CD8-positive, alpha-beta memory T cell (primary cell): Measurements from ENCODE around the gene TBC1D5. TPM values are rescaled to one million over a fixed set of nuclear protein-coding genes. Genes with fewer than 3 reads are reported as not detected.
"Not testable (repeated sequence)": the region's sequence is repeated elsewhere in the genome, so short reads cannot be mapped to it uniquely, and the experiment has no call there.

ENCODE experiments used
- CTCF ChIA-PET: fragments of 350-600 bp; sonication (Branson Sonifier 250); formaldehyde crosslinking; loops from one replicate; lab custom pipeline; 2021; ENCODE audit warnings: antibody characterized with exemption; lab: Charles Lee
- POLR2A ChIA-PET: fragments of 350-600 bp; sonication (Branson Sonifier 250); formaldehyde crosslinking; loops from one replicate; lab custom pipeline; 2021; ENCODE audit warnings: antibody characterized with exemption; lab: Charles Lee
- DNase-seq, 5 donors: peaks; one replicate each; pipeline versions ENCODE4 v3.0.0 to v3.0.0-alpha.2; 2020 to 2022; ENCODE audit warnings: mixed read lengths in 1 of 5
- H3K27ac ChIP-seq: one replicate; pipeline ENCODE4 v1.7.0; 2013; ENCODE audit warnings: low read depth, mild to moderate bottlenecking, low read length, moderate library complexity
- H3K27me3 ChIP-seq: 2 replicates; pipeline ENCODE4 v1.7.0; 2013; ENCODE audit warnings: low read length, mild to moderate bottlenecking; ENCODE audit not compliant: insufficient read depth, poor library complexity, severe bottlenecking
- H3K36me3 ChIP-seq: 2 replicates; pipeline ENCODE4 v1.7.0; 2013; ENCODE audit warnings: mild to moderate bottlenecking, low read length, moderate library complexity; ENCODE audit not compliant: insufficient read depth
- H3K4me1 ChIP-seq: 2 replicates; pipeline ENCODE4 v1.7.0; 2013; ENCODE audit warnings: mild to moderate bottlenecking, low read length, moderate library complexity; ENCODE audit not compliant: insufficient read depth
- H3K4me3 ChIP-seq: 2 replicates; pipeline ENCODE4 v1.7.0; 2013; ENCODE audit warnings: mild to moderate bottlenecking, low read length
- H3K9me3 ChIP-seq: 2 replicates; pipeline ENCODE4 v1.7.0; 2013; ENCODE audit warnings: mild to moderate bottlenecking, low read length
- H3K27ac Mint-ChIP-seq, 8 donors: one replicate each; pipeline ENCODE4 v1.8.0; 2020 to 2021; ENCODE audit warnings: mixed read lengths in 8 of 8, mild to moderate bottlenecking in 6 of 8, inconsistent platforms in 3 of 8, moderate library complexity in 3 of 8
- H3K27me3 Mint-ChIP-seq, 2 donors: one replicate each; pipeline ENCODE4 v1.8.0; 2020 to 2021; ENCODE audit warnings: mixed read lengths in 2 of 2, mild to moderate bottlenecking in 1 of 2, moderate library complexity in 1 of 2
- H3K36me3 Mint-ChIP-seq, 3 donors: one replicate each; pipeline ENCODE4 v1.8.0; 2020 to 2021; ENCODE audit warnings: mixed read lengths in 3 of 3, inconsistent platforms in 1 of 3, mild to moderate bottlenecking in 1 of 3
- H3K4me1 Mint-ChIP-seq, 3 donors: one replicate each; pipeline ENCODE4 v1.8.0; 2020 to 2021; ENCODE audit warnings: mixed read lengths in 3 of 3, inconsistent platforms in 1 of 3, mild to moderate bottlenecking in 1 of 3
- H3K4me3 Mint-ChIP-seq, 7 donors: one replicate each; pipeline ENCODE4 v1.8.0; 2020 to 2021; ENCODE audit warnings: mixed read lengths in 7 of 7, mild to moderate bottlenecking in 6 of 7, moderate library complexity in 4 of 7, inconsistent platforms in 2 of 7
- H3K9me3 Mint-ChIP-seq, 5 donors: one replicate each; pipeline ENCODE4 v1.8.0; 2020 to 2022; ENCODE audit warnings: mixed read lengths in 5 of 5, mild to moderate bottlenecking in 3 of 5, moderate library complexity in 2 of 5, inconsistent platforms in 1 of 5
- polyA plus RNA-seq: library from polyadenylated mRNA; unstranded; fragments of 300-500 nt; fragmentation: Illumina TruSeq; gene quantifications from one replicate; pipeline ENCODE4 v1.2.3, GENCODE V29; 2021
- total RNA-seq, 2 experiments: library from RNA; stranded (reverse); gene quantifications; one replicate each; pipeline ENCODE4 v1.2.3, GENCODE V29; 2021

Gene TBC1D5
- total and polyA plus RNA-seq, 3 experiments from 2014 or later, result 35.8 to 45.1 (median 40.0) TPM

DNA sequence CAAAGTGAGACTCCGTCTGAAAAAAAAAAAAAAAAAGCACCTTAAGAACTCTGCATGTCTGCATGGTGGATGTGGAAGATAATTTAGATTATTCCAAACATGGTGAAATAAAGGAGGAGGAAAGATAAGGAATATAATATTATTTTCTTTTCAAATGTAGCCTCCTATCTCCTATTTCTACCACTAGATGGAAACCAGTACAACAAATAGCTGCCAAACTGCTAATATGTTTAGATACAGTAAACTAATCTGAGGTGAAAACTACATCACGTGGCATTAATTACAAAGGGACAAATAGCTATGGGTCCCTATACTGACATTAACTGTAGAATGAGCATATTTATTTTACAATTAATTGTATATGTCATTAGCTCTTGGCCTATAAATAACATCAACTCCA is 197.8 kb downstream of the TBC1D5 start:
- DNase-seq, result no peak
- Histone ChIP-seq H3K36me3 (no peaks in the 10 kb centered on the region), H3K4me1 (no peaks in the 10 kb centered on the region), H3K4me3 (no peak overlapping the region), H3K9me3 (no peaks in the 10 kb centered on the region), H3K27ac (no peak overlapping the region), H3K27me3 (no peaks in the 10 kb centered on the region)
- no peaks in the 10 kb centered on the region for H3K4me1 Mint-ChIP-seq
- H3K9me3 Mint-ChIP-seq, result no peaks in the 10 kb centered on the region
- H3K4me3 Mint-ChIP-seq, result no peak overlapping the region
- no peak overlapping the region for H3K27ac Mint-ChIP-seq
- H3K27me3 Mint-ChIP-seq, result no peaks in the 10 kb centered on the region
- ChIA-PET POLR2A (no interaction called here), CTCF (no interaction called here)
- H3K36me3 Mint-ChIP-seq, result peaks cover 4 to 28% (median 14%) of the 10 kb centered on the region in 3 donors

DNA sequence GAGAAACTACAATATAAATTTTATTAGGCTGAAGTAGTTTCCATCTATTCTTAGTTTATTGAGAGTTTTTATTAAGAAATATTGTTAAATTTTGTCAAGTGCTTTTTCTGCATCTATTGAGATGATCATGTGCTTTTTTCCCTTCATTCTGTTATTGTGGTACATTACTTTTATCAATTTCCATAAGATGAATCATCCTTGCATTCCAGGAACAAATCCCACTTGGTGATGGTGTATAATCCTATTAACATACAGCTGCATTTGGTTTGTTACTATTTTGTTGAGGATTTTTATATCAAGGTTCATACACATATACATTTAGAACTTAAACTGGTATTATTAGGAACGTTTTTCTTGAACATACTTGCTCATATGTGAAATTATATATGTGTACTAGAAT is 199.8 kb downstream of the TBC1D5 start:
- H3K27ac Mint-ChIP-seq, result no peak overlapping the region
- H3K9me3 Mint-ChIP-seq, result no peaks in the 10 kb centered on the region
- Histone ChIP-seq H3K36me3 (no peaks in the 10 kb centered on the region), H3K4me1 (no peaks in the 10 kb centered on the region), H3K4me3 (no peak overlapping the region), H3K9me3 (no peaks in the 10 kb centered on the region), H3K27me3 (no peaks in the 10 kb centered on the region), H3K27ac (no peak overlapping the region)
- H3K4me1 Mint-ChIP-seq, result peaks cover 0 to 6% (median 4%) of the 10 kb centered on the region in 3 donors
- DNase-seq, result no peak
- no peak overlapping the region for H3K4me3 Mint-ChIP-seq
- ChIA-PET CTCF (no interaction called here), POLR2A (no interaction called here)
- H3K27me3 Mint-ChIP-seq, result no peaks in the 10 kb centered on the region
- H3K36me3 Mint-ChIP-seq, result peaks cover 7 to 34% (median 13%) of the 10 kb centered on the region in 3 donors

DNA sequence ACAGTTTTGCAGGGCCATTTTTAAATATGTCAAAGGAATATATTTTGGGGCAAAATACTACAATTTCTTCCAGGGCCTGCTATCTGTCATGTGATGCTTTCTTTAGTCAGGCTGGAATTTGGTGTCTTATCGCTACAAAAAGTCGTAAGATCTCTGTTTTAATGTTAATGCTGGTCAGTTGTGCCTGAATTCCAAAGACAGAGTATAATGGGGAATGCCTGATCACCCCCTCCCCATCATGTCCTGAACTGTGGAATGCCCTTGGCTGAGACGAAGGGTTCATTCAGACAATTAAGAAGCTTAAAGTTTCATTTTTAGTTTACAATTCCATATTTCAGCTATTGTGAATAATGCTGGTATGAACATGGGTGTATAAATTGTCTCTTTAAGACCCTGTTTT is 203.0 kb downstream of the TBC1D5 start:
- no peaks in the 10 kb centered on the region for H3K36me3 ChIP-seq
- no peak overlapping the region for H3K4me3 ChIP-seq
- no peaks in the 10 kb centered on the region for H3K27me3 ChIP-seq
- DNase-seq, result no peak
- Mint-ChIP-seq H3K27me3 (no peaks in the 10 kb centered on the region), H3K36me3 (peaks cover 7 to 34% (median 11%) of the 10 kb centered on the region in 3 donors), H3K4me3 (no peak overlapping the region), H3K9me3 (no peaks in the 10 kb centered on the region), H3K4me1 (peaks cover 0 to 6% (median 5%) of the 10 kb centered on the region in 3 donors), H3K27ac (no peak overlapping the region)
- H3K27ac ChIP-seq, result no peak overlapping the region
- H3K4me1 ChIP-seq, result no peaks in the 10 kb centered on the region
- CTCF ChIA-PET, result no interaction called here
- no peaks in the 10 kb centered on the region for H3K9me3 ChIP-seq
- POLR2A ChIA-PET, result no interaction called here

DNA sequence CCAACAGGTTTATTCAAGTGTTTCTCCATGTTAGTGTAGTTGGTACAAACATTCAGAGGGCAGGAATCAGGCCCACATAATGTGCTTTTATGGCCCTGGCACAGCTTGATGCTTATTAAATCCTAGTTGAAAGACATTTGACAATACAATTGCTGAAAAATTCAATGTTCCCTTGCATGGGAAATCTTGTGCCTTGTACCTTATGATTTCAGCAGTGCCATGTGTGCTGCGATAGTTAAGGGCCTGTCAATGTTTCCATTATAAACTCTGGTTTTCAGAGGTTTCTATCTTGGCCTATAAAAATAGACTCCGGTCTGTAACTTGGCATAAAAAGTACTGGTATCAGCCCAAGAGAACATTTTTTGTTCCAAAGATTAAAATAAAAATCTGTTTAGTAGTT is 207.2 kb downstream of the TBC1D5 start:
- POLR2A ChIA-PET, result no interaction called here
- H3K27ac Mint-ChIP-seq, result no peak overlapping the region
- no peak for DNase-seq
- Histone ChIP-seq H3K36me3 (no peaks in the 10 kb centered on the region), H3K9me3 (no peaks in the 10 kb centered on the region), H3K4me3 (no peak overlapping the region), H3K4me1 (no peaks in the 10 kb centered on the region), H3K27ac (no peak overlapping the region), H3K27me3 (no peaks in the 10 kb centered on the region)
- peaks cover 3 to 21% (median 5%) of the 10 kb centered on the region in 3 donors for H3K36me3 Mint-ChIP-seq
- peaks cover 3 to 7% (median 5%) of the 10 kb centered on the region in 5 donors for H3K9me3 Mint-ChIP-seq
- CTCF ChIA-PET, result no interaction called here
- H3K27me3 Mint-ChIP-seq, result no peaks in the 10 kb centered on the region
- H3K4me1 Mint-ChIP-seq, result peaks cover 0 to 6% (median 5%) of the 10 kb centered on the region in 3 donors
- H3K4me3 Mint-ChIP-seq, result no peak overlapping the region

DNA sequence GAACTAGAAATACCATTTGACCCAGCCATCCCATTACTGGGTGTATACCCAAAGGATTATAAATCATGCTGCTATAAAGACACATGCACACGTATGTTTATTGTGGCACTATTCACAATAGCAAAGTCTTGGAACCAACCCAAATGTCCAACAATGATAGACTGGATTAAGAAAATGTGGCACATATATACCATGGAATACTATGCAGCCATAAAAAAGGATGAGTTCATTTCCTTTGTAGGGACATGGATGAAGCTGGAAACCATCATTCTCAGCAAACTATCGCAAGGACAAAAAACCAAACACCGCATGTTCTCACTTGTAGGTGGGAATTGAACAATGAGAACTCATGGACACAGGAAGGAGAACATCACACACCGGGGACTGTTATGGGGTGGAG is 210.0 kb downstream of the TBC1D5 start:
- DNase-seq, H3K9me3 Mint-ChIP-seq, H3K4me3 Mint-ChIP-seq, H3K4me1 ChIP-seq, H3K27me3 ChIP-seq, H3K27ac Mint-ChIP-seq, CTCF ChIA-PET, H3K9me3 ChIP-seq, POLR2A ChIA-PET, H3K4me1 Mint-ChIP-seq, H3K27me3 Mint-ChIP-seq, H3K36me3 ChIP-seq, H3K4me3 ChIP-seq, H3K27ac ChIP-seq: not testable (repeated sequence)
- peaks cover 1 to 11% (median 3%) of the 10 kb centered on the region in 3 donors for H3K36me3 Mint-ChIP-seq

DNA sequence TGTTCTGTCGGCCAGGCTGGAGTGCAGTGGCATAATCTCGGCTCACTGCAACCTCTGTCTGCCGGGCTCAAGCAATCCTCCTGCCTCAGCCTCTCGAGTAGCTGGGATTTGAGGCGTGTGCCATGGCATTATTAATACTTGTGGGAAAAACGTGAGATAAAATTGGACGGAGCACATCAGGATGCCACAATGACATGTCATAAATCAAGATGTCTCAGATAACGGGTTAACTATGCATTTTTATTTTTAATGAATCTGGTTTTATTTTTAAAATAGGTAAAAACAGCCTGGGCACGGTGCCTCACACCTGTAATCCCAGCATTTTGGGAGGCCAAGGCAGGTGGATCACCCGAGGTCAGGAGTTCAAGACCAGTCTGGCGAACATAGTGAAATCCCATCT is 212.8 kb downstream of the TBC1D5 start:
- H3K4me3 ChIP-seq, result no peak overlapping the region
- DNase-seq, result no peak
- Mint-ChIP-seq H3K4me1 (peaks cover 6 to 16% (median 7%) of the 10 kb centered on the region in 3 donors), H3K27me3 (no peaks in the 10 kb centered on the region), H3K4me3 (no peak overlapping the region), H3K9me3 (peaks cover 3 to 7% (median 5%) of the 10 kb centered on the region in 5 donors), H3K27ac (no peak overlapping the region), H3K36me3 (peaks cover 3 to 11% (median 3%) of the 10 kb centered on the region in 3 donors)
- ChIA-PET CTCF (no interaction called here), POLR2A (no interaction called here)
- H3K27ac ChIP-seq, result no peak overlapping the region
- no peaks in the 10 kb centered on the region for H3K36me3 ChIP-seq
- H3K27me3 ChIP-seq, result no peaks in the 10 kb centered on the region
- no peaks in the 10 kb centered on the region for H3K4me1 ChIP-seq
- no peaks in the 10 kb centered on the region for H3K9me3 ChIP-seq

DNA sequence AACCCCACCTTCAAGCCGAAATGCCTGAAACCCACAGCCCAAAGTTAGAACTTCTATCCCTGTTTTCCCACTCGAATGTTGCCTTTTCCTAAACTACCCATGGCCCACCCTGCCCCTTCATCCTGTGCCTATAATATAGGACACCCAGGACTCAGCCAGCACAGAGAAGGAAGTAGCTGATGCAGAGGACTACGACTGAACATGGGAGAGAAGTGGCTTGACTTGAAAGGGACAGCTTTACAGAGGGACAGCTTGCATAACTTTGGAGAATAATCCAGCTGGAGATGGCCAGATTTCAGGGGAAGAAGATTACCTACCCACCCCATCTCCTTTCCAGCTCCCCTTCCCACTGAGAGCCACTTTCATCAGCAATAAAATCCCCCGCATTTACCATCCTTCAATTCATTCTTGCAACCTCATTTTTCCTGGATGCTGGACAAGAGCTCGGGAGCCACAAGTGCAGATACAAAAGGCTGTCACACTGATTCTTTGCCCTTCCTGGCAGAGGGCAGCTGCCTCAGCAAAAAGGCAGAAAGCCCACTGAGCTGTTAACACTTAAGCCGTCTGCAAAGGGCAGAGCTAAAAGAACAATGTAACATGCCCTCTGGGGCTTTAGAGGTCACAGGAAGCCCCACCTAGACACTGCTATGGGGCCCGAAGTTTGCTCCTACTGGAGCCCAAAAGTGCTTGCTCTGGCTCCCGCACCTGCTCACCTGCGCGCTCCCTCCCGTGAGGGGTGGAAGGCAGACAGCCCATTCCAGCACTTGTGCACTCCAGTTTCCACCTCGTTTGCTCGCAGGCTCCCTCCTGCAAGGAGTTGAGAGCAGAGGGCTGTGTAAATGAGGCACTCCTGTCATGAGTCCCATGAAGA is 224.0 kb downstream of the TBC1D5 start:
- CTCF ChIA-PET, result no interaction called here
- POLR2A ChIA-PET, result no interaction called here
- H3K27ac Mint-ChIP-seq, result peak overlapping the region in 2 of 8 donors; percentile 36 to 54

DNA sequence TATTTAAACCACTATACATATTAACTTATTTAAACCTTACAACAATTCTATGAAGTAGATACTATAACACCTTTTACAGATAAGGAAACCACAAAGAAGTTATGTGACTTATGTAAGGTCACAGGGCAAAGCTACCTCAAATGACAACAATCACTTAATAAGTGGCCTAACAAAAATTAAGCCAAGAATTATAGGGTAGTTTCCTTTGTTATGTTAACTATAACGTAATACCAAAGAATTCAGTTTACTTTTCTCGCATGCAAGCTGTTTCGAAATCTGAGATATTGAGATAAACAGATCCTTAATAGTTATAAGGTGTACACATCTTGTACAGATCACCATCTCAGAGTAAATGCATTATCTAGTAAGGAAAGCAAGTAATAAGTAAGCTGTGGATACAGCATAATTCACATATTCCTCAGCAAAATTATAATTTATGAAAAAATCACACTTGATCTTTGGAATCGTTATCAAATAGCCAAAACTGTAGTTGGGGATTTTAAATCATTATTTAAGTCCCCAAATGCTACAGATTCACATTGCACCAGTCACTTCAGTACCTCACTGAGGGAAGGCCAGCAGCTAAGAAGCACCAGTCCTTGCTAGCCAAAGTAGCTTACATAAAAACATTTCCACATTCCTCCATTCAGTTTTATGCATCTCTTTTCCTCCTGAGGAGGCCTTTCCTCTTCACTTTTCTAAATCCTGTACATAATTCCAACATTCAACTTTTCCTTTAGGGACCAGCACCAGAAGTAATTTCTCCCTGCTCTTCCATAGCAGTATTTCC is 226.8 kb downstream of the TBC1D5 start:
- H3K27ac ChIP-seq, result no peak overlapping the region
- no peaks in the 10 kb centered on the region for H3K9me3 ChIP-seq
- POLR2A ChIA-PET, result no interaction called here
- H3K36me3 Mint-ChIP-seq, result peaks cover 0 to 5% (median 5%) of the 10 kb centered on the region in 3 donors
- H3K9me3 Mint-ChIP-seq, result no peaks in the 10 kb centered on the region
- CTCF ChIA-PET, result no interaction called here
- H3K4me3 Mint-ChIP-seq, result no peak overlapping the region
- H3K4me1 Mint-ChIP-seq, result peaks cover 26 to 41% (median 39%) of the 10 kb centered on the region in 3 donors
- H3K27ac Mint-ChIP-seq, result peak overlapping the region in 3 of 8 donors; percentile 11 to 73 (median 15)
- no peak for DNase-seq
- H3K27me3 ChIP-seq, result no peaks in the 10 kb centered on the region
- H3K4me1 ChIP-seq, result no peaks in the 10 kb centered on the region
- H3K4me3 ChIP-seq, result no peak overlapping the region
- no peaks in the 10 kb centered on the region for H3K36me3 ChIP-seq
- H3K27me3 Mint-ChIP-seq, result no peaks in the 10 kb centered on the region

More for the DNA sequence above, 224.0 kb downstream of the TBC1D5 start:
- H3K27me3 Mint-ChIP-seq, result no peaks in the 10 kb centered on the region
- H3K4me1 Mint-ChIP-seq, result peaks cover 31 to 42% (median 41%) of the 10 kb centered on the region in 3 donors
- H3K36me3 Mint-ChIP-seq, result peaks cover 0 to 7% (median 5%) of the 10 kb centered on the region in 3 donors
- no peak for DNase-seq
- no peak overlapping the region for H3K4me3 Mint-ChIP-seq
- Histone ChIP-seq H3K9me3 (no peaks in the 10 kb centered on the region), H3K4me1 (no peaks in the 10 kb centered on the region), H3K27ac (no peak overlapping the region), H3K4me3 (no peak overlapping the region), H3K36me3 (no peaks in the 10 kb centered on the region), H3K27me3 (no peaks in the 10 kb centered on the region)
- H3K9me3 Mint-ChIP-seq, result no peaks in the 10 kb centered on the region
